SK-N-SH (cell line): ENCODE results near the gene FAM200C.

Experiments
- CTCF ChIP-seq: fragments of 200-600 bp; sonication (generic); IDR thresholded peaks from 2 replicates; pipeline ENCODE4 v1.6.1; 2017; ENCODE audit warnings: antibody characterized with exemption, mild to moderate bottlenecking, moderate library complexity
- EP300 ChIP-seq, 2 experiments: IDR thresholded peaks; 2 replicates each; pipeline versions ENCODE4 v1.4.0 to v1.6.1; 2012; ENCODE audit warnings: borderline replicate concordance in 1 of 2, low read depth in 1 of 2, low read length in 1 of 2
- RAD21 ChIP-seq: IDR thresholded peaks from 2 replicates; pipeline ENCODE4 v1.6.1; 2012; ENCODE audit warnings: mild to moderate bottlenecking, low read length
- REST ChIP-seq: IDR thresholded peaks from 2 replicates; pipeline ENCODE4 v1.6.1; 2012; ENCODE audit warnings: mild to moderate bottlenecking, low read depth, low read length, moderate library complexity

- no peak for TF ChIP-seq CTCF
- TF ChIP-seq EP300 (IDR thresholded peaks at IDR 0.05; ENCODE audit: borderline replicate concordance in 1 of 2, low read depth in 1 of 2, low read length in 1 of 2) = no peak
- TF ChIP-seq REST = no peak
- TF ChIP-seq RAD21 = no peak
Measured at GRCh38 chr5:160375166-160375565, 24.7 kb downstream of the FAM200C start.
